GM23338 (cell line): ENCODE data around the gene YES1.

Experiments used
- CREB1 ChIP-seq: fragments of 250-450 bp; sonication (Bioruptor Pico); IDR thresholded peaks from 2 replicates; pipeline ENCODE4 v1.5.0; 2020; ENCODE audit warnings: low read depth, mild to moderate bottlenecking, moderate library complexity
- CTCF ChIP-seq, 2 experiments: fragments of 200-600 bp in 1 of 2; sonication (generic) in 1 of 2; conservative IDR thresholded peaks; 2 replicates each; pipeline versions ENCODE4 v1.5.1 to v1.6.1; 2016 to 2017; ENCODE audit warnings: antibody characterized with exemption in 2 of 2, low read depth in 2 of 2, mild to moderate bottlenecking in 2 of 2, moderate library complexity in 1 of 2
- EZH2 ChIP-seq: fragments of 200-600 bp; sonication (generic); IDR thresholded peaks from one replicate; pipeline ENCODE4 v1.8.0; 2017; ENCODE audit warnings: antibody characterized with exemption, mild to moderate bottlenecking, low read depth; ENCODE audit not compliant: unreplicated experiment
- EZH2phosphoT487 ChIP-seq: fragments of 200-600 bp; sonication (generic); IDR thresholded peaks from one replicate; pipeline ENCODE4 v1.8.1; 2018; ENCODE audit warnings: antibody characterized with exemption; ENCODE audit not compliant: unreplicated experiment
- JUNB ChIP-seq: IDR thresholded peaks from one replicate; pipeline ENCODE4 v1.6.1; 2016; ENCODE audit warnings: antibody characterized with exemption; ENCODE audit not compliant: unreplicated experiment
- POLR2AphosphoS5 ChIP-seq: IDR thresholded peaks from 2 replicates; pipeline ENCODE4 v1.6.1; 2016; ENCODE audit warnings: antibody characterized with exemption, low read depth
- ZNF114 ChIP-seq: fragments of 250-450 bp; sonication (Bioruptor Pico); IDR thresholded peaks from 2 replicates; pipeline ENCODE4 v1.5.0; 2020; ENCODE audit warnings: mild to moderate bottlenecking, moderate library complexity
- ZNF331 ChIP-seq: fragments of 250-450 bp; sonication (Bioruptor Pico); IDR thresholded peaks from 2 replicates; pipeline ENCODE4 v1.5.0; 2020; ENCODE audit warnings: low read depth, mild to moderate bottlenecking, moderate library complexity
- TF ChIP-seq, protein P1 (sequence below): IDR thresholded peaks from one replicate; pipeline ENCODE4 v1.6.1; 2018; ENCODE audit warnings: antibody characterized with exemption; ENCODE audit not compliant: unreplicated experiment

DNA sequence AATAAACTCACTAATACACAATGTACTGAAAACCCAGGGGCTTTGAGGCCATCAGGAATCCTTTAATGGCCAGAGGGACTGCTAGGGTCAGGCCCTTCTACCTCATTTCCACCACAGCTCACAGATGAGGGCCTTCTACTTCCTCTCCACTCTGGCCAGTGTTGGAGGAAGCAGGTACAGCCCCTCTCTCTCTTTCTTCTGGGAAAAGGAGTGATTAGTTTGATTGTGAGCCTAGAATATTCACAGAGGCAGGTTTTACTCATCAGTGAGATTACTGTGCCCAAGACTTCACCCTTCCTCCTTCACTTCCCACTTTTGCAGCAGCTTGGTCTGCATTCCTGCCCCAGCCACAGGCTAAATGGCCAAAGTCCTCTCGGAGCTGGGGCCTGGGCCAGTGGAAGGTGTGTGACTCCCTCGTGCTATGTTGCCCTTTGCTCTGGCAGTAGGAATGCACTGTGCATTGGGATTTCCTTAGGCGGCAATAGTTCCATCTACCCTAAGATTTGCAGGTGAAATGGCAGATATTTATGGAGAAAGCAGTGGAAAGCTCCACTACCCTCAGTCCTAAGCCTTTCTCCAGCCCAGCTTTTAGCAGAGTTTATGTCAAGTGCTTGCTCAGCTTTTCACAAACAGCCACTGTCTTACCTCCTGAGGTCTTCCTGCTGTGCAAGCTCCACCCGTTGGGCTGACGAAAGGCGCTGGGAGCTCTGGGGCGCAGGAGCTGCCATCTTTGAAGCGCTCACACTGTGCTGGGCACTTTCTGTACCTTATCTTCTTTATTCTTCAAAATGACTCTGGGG is 36.2 kb upstream of the YES1 start:
- TF ChIP-seq EZH2phosphoT487 = no peak
- no peak for TF ChIP-seq CTCF (conservative IDR thresholded peaks at IDR 0.05; ENCODE audit: low read depth in 2 of 2)
- TF ChIP-seq POLR2AphosphoS5 = no peak
- no peak for TF ChIP-seq CREB1 (CRISPR knock-in tag)
- no peak for TF ChIP-seq EZH2
- no peak for TF ChIP-seq JUNB
- TF ChIP-seq, protein P1, sequence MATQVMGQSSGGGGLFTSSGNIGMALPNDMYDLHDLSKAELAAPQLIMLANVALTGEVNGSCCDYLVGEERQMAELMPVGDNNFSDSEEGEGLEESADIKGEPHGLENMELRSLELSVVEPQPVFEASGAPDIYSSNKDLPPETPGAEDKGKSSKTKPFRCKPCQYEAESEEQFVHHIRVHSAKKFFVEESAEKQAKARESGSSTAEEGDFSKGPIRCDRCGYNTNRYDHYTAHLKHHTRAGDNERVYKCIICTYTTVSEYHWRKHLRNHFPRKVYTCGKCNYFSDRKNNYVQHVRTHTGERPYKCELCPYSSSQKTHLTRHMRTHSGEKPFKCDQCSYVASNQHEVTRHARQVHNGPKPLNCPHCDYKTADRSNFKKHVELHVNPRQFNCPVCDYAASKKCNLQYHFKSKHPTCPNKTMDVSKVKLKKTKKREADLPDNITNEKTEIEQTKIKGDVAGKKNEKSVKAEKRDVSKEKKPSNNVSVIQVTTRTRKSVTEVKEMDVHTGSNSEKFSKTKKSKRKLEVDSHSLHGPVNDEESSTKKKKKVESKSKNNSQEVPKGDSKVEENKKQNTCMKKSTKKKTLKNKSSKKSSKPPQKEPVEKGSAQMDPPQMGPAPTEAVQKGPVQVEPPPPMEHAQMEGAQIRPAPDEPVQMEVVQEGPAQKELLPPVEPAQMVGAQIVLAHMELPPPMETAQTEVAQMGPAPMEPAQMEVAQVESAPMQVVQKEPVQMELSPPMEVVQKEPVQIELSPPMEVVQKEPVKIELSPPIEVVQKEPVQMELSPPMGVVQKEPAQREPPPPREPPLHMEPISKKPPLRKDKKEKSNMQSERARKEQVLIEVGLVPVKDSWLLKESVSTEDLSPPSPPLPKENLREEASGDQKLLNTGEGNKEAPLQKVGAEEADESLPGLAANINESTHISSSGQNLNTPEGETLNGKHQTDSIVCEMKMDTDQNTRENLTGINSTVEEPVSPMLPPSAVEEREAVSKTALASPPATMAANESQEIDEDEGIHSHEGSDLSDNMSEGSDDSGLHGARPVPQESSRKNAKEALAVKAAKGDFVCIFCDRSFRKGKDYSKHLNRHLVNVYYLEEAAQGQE = no peak
- no peak for TF ChIP-seq ZNF331 (CRISPR knock-in tag)
- no peak for TF ChIP-seq ZNF114
